ENCODE data around the gene TMPRSS9.
"Not testable (repeated sequence)": the region's sequence is repeated elsewhere in the genome, so short reads cannot be mapped to it uniquely, and the experiment has no call there.

TMPRSS9 gene

DNA sequence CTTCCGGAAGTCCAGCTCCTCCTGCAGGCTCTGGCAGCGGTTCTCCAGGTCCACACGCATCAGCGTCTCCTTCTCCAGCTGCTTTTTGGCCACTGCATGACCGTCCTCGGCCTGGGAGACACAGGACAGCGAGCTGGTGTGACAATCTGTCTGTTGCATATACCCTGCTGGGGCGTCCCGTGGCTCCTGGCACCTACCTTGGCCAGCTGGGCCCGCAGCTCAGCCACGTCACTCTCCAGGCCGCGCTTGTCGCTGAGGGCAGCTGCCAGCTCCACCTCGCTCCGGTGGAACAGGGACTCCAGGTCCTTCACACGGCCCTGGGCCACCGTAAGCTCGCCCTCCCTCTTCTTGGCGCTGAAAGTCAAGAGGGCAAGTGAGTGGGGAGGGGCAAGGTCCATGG, 78.1 kb downstream of the TMPRSS9 start:
- DNase-seq (ENCODE audit: low read depth), result no peak

DNA sequence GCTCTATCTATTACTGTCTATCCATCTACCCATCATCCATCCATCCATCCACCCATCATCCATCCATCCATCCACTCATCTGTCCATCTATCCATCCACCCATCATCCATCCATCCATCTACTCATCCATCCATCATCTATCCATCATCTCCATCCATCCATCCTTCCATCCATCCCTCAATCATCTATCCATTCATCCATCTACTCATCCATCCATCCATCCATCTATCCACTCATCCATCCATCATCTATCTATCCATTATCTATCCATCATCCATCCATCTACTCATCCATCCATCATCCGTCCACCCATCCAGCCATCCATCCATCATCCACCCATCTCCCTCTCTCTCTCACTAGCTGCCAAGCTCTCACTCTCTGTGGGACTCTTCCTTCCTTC, 80.5 kb downstream of the TMPRSS9 start:
- no peak for DNase-seq (ENCODE audit: low read depth)

DNA sequence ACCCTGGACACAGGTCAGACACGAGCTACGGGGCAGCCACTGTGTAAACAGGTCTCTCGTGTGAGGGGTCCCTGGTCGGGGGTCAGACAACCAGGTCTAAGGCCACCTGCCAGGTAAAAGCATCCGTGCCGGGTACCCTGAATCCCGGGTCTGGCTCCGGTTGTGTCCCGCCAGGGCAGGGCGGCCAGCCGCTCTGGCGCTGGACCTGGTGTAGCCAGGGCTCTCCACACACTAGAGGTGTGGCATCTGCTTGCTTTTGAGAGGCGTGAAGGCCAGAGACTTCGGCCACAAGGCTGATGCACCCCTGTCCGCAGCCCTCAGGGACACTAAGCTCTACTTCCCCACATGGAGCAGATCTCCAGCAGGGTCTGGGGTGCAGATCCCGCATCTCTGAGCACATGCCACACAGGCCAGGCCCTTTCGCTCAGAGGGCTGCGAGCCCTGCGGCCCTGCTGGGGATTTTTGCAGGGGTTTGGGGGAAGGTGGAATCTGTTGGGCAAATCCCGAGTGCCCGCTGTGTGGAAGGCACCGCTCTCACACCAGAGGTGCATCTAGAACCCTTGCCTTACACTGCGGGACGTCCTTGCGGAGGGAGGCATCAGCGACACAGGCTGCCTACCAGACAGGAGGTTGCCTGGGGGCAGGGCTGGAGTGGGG, 81.2 kb downstream of the TMPRSS9 start:
- no peak for DNase-seq (ENCODE audit: low read depth)

DNA sequence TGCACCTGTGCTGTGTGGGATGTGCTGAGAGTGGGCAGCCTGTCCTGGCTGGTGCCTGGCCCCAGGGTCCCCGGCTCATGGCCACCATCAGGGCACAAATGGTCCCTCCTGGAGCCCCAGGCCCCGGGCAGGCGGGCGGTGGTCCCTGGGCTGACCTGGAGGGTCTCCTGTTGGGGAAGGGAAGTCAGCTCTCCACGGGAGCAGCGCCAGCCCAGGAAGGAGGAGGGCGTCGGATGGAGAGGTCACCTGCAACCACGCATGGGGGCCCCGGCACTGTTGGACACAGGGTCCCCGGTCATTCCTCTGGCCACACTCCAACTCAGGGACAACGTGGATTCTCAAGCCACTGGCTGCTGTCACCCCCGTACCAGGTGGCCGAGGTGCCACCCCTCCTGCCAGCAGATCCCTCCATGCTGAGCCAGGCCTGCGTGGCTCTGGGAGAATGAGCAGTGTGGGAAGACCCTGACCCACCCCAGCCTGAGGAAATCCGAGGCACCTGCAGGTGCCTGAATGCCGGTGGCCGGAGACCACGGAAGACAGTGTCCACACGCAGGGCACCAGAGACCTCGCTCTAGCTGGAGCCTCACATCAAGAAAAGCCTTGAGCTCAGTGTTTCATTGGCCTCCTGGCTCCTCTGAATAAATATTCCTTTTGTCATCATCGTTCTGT, 83.2 kb downstream of the TMPRSS9 start:
- no peak for DNase-seq (ENCODE audit: low read depth)

DNA sequence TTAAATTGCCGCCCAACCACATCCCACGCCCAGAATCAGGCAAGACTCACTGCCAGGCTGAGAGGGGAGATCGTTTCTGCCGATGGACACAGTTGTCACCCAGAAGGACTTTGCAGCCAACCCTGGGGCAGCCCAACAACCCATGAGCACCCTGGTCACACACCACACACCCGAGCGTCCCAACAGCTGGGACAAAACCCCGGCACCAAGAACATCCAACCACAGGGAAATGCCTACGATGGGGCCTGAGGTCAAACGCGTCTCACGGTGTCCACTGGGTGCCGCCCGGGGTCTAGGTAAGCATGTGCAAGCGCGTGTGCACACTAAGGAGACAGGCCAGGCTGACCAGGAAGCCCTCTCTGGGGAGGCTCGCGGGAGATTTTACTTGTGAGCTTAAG, 83.7 kb downstream of the TMPRSS9 start:
- no peak for DNase-seq (ENCODE audit: low read depth)

DNA sequence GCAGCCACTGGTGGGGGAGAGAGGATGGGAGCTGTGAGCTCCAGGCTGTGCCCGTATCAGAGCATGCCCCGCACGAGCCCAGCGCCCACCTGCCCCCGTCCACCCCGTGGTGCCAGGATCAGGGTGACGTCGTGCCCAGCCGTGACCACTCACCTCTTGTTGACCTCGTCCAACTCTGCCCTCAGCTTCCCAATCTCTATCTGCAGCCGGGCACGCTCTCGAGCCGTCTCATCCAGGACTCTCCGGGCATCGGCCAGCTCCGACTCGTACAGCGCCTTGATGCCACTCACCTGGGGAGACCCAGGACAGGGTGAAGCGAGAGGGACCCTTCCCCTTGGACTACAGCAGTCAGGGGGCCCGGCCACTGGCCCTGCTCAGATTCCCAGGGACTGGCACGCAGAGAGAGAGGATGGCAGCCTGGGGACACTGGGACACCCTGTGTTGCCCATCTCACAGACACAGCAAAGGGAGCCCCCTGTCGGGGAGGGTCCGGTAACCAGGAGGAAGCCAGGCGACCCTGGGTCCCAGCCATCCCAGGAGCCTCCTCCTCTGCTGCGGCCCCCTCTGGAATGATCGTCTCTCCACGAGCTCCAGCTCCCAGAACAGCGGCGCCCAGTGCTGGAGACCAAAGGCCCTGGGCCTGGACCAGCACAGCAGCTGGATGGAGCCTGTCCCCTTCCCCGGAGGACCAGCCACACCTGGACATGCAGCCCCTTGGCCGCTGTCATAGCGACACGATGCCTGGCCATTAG, 84.4 kb downstream of the TMPRSS9 start:
- DNase-seq (ENCODE audit: low read depth), result no peak

DNA sequence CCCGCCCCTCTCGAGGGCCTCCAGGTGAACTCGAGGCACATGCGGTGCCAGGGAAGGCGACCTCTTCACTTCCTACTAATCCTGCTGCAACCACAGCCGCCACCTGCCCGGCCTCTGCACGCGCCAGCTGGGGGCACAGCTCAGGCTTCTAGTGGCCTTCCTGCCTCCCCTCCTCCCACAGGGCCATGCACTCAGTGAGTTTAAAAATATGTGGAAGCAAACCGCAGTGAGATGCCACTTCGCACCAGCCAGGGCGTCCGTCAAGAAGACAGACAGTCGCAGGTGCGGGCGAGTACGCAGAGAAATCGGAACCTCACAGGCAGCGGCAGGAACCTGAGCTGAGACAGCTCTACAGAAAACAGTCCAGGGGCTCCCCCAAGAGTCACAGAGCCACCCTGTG, 86.3 kb downstream of the TMPRSS9 start:
- no peak for DNase-seq (ENCODE audit: low read depth)

DNA sequence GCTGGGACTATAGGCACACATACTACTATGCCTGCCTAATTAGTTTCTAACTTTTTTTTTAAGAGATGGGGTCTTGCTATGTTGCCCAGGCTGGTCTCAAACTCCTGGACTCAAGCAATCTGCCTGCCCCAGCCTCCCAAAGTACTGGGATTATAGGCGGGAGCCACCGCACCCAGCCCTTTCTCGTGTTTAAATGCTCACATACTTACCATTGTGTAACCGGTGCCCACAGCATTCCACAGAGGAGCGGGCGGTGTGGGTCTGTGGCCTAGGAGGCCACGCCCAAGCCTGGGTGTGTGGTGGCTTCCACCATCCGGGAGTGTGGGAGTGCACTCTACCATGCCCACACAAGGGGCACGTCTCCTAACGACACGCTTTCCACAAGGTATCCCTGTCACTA, 89.0 kb downstream of the TMPRSS9 start:
- no peak for DNase-seq (ENCODE audit: low read depth)

DNA sequence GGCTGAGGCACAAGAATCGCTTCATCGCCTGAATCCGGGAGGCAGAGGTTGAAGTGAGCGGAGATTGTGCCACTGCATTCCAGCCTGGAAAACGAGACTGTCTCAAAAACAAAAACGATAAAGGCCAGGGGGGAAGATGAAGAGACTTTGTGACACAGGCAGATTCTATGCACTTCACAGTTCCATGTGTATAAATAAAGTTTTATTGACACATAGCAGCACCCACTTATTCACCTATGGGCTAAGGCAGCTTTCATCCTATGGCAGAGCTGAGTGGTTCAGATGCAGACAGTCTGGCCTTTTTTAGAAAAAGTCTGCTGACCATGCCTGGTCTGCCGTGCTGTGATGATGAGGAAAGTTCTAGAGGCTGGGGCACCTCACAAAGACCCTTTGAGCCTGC, 91.1 kb downstream of the TMPRSS9 start:
- no peak for DNase-seq (ENCODE audit: low read depth)

DNA sequence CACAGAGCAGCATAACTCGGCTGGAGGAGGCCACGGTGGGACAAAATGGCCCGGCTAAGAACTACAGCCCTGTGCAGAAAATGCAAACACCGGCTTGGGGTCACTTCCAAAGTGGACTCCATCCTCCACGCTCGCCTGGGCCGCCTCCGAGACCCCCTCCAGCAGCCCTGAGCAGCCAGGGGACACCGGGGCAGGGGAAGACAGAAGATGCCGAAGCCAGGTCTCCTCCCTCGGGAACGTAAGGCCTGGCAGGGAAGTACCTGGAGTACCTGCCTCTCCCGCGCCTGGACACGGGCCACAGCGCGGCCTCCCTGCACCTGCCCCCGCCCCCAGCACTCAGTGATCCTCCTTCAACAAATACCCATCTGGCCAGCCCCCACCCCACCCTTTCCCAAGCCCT, 91.7 kb downstream of the TMPRSS9 start:
- no peak for DNase-seq (ENCODE audit: low read depth)

DNA sequence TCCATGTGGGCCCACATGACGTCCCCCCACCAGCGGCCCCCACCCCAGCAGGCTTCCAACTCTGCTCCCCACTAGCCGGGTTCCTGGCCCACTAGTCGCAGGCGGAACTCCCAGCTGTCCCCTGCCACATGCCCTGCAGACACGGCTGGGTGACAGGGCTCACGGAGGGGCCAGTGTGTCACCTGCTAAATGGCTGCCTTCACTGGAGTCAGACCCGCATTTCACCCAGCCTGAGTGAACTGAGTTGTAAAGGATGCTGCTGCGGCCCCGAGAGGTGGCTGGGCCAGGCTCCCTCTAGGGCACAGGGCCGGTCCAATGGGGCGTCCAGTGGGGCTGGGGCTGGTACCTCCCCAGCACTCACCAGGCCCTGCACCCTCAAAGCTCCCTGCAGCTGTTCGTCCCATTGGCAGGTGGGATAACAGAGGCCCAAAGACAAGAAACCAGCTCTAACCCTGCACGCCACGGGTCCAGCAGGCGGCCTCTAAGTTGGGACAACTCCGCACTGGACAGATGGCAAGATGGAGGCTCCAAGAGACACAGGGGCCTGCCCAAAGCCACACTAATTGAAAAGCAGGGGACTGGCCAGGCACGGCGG, 93.5 kb downstream of the TMPRSS9 start:
- DNase-seq (ENCODE audit: low read depth), result no peak

DNA sequence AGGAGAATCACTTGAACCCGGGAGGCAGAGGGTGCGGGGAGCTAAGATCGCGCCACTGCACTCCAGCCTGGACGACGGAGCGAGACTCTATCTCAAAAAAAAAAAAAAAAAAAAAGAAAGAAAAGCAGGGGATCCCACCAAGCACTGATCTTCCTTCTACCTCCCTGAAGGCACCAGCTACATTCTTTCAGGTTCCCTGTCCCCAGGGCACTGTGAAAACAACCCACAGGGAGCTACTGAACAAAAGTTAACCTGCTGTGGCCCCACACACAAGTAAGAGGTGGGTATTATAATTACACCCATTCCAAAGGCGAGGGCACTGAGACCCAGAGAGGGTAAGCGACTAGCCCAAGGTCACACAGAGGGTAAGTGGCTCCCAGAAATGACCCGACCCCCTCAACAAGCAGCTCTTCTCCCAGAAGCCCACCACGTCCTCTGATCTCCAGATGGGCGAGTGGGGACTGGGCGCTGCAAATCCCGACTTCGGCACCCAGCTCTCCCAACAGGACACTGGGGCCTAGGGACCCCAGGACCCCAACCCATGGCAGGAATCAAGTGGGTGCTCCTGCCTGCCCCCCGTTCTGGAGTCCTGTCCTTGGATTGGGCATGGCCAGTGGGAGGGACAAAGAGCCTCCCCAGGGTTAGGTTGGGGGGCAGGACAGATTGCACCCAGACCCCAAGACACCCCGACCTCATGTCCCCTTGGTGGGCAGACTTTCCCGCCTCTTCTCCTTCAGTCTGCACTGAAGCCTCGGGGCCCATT, 94.3 kb downstream of the TMPRSS9 start:
- DNase-seq (ENCODE audit: low read depth), result no peak

DNA sequence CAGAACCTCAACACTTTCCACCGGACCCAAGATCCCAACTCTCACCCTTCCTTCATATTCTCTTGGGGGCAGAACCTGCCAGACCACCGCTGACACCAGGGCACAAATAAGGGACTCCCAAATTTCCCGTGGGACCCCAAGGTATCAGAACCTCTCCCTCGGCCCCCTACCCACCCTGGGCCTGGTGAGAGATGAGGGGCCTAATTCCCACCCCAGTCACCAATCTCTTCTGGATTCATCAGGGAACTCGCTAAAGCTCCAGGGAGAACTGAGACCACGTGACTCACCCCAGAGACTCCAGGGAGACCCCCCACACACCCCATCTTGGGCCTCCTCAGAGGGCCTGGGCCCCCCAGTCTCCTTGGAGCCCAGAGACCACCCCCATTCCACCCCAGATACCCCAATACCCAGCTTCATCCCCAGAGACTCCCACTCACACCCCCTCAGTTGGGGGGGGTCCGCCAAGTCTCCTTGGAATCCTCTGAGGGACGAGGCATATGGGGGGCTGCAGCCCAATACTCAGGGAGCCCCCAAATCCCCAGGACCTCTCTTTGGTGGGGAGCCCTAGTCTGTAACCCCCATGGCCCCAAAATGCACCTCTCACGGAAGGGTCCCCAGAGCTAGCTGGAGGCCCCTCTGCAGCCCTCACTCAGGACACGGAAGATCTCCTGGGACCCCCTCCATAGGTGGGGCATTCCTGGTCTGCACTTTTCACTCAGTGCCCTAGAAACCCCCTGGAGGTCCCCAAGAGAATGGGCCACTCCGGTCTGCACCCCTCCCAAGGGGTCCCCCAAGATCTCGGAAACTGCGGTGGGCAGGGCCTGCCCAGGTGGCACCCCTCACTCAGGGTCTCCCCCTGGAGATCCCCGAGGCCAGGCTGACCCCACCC, 95.1 kb downstream of the TMPRSS9 start:
- no peak for DNase-seq (ENCODE audit: low read depth)

DNA sequence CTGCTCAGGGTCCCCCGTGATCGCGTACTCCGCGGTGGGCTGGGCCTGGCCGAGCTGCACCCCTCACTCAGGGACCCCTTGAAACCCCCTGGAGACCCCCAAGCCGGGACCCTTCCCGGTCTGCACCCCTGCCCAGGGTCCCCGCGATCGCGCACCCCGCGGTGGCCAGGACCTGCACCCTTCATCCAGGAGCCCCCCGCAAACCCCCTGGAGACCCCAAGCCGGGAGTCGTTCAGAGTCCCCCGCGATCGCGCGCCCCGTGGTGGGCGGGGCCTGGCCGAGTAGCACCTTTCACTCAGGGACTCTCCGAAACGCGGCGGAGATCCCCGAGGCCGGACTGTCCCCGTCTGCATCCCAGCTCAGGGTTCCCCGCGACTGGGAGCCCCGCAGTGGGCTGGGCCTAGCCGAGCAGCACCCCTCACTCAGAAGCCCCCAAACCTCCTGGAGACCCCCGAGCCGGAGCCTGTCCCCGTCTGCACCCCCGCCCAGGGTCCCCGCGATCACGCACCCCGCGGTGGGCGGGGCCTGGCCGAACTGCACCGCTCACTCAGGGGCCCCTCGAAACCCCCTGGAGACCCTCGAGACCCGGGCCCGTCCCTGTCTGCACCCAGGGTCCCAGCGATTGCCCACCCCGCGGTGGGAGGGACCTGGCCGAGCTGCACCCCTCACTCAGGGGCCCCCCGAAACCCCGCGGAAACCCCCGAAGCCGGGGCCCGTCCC, 95.9 kb downstream of the TMPRSS9 start:
- no peak for DNase-seq (ENCODE audit: low read depth)

DNA sequence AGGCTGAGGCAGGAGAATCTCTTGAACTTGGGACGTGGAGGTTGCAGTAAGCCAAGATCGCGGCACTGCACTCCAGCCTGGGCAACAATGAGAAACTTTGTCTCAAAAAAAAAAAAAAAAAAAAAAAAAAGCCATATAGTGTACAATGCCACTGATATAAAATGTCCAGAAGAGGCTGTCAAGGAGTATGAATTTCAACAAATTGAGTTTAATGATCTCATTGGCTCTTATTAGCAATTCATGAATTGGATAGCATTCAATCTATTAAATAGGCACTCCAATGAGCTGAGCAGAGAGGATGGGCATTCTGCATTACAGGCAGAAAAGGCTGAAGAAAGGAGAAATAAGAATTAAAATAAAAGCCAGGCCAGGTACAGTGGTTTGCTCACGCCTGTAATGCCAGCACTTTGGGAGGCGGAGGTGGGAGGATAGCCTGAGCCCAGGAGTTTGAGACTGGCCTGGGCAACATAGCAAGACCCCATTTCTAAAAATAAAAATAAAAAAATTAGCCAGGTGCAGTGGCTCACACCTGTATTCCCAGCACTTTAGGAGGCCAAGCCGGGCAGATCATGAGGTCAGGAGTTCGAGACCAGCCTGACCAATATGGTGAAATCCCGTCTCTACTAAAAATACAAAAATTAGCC, 97.5 kb downstream of the TMPRSS9 start:
- DNase-seq (ENCODE audit: low read depth), result no peak

DNA sequence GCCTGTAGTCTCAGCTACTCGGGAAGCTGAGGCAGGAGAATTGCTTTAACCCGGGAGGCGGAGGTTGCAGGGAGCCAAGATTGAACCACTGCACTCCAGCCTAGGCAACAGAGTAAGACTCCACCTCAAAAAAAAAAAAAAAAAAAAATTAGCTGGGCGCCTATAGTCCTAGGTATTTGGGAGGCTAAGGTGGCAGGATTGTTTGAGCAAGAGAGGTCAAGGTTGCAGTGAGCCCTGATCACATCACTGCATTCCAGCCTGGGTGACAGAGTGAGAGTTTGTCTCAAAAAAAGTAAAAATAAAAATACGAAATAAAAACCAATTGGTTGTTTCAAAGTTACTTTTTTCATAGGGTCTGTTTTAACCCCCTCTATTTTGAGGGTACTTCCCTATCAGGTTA, 98.0 kb downstream of the TMPRSS9 start:
- no peak for DNase-seq (ENCODE audit: low read depth)

DNA sequence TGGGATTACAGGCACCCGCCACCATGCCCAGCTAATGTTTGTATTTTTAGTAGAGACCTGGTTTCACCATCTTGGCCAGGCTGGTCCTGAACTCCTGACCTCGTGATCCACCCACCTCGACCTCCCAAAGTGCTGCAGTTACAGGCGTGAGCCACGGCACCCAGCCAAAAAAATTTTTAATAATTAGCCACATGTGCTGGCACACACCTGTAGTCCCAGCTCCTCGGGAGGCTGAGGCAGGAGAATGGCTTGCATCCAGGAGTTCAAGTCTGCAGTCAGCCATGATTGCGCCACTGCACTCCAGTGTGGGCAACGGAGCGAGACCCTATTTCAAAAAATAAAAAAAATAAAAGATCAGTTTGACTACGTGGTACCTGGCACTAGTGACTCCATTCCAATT, 98.7 kb downstream of the TMPRSS9 start:
- not testable (repeated sequence) for DNase-seq (ENCODE audit: low read depth)

DNA sequence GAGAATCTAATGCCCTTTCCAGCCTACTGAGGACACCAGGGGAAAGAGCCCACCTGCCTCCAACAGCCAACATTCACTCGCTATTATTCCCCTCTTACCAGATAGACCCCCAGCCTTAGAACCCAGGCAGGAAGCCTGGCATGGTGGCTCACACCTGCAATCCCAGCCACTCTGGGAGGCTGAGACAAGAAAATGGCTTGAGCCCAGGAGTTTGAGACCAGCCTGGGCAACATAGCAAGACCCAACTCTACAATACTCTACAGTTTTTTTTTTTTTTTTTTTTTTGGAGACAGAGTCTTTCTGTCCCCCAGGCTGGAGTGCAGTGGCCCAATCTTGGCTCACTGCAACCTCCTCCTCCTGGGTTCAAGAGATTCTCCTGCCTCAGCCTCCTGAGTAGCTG, 100.2 kb downstream of the TMPRSS9 start:
- no peak for DNase-seq (ENCODE audit: low read depth)

DNA sequence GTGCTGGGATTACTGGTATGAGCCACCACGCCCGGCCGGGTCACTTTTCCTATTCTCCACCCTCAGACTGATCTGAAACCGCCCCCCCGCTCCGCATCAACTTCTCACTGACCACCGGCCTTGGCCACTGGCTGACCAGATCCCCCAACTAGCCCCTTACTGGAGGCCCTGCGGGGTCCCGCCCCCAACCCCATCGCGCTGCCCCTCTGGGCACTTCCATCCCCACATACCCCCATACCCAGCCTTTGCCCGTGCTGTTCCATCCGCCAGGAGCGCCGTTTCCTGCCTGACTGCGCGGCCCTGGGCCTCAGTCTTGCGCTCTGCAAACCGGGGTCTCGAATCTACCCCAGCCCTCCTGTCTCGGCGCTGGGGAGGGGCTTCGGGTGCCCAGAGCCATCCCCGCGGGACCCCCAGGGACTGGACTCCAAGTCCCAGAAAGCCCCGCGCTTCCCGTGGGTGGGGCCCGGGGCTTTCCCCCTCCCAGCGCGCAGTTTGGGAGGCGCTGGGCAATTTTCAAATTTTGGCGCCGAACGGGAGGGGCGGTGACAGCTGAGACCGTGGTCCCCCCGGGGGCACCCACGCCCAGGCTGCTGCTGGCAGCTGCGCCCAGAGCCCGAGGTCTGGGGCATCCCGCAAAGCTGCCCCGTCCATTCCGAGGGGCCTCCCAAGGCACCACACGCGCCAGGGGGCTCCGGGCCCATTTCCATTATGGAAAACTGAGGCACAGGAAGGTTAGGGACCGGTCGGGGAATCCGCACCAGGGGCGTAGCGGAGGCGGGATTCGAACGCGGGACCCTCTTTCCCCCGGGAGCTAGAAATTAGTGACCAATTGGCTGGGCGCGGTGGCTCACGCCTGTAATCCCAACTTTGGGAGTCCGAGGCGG, 101.9 kb downstream of the TMPRSS9 start:
- DNase-seq (ENCODE audit: low read depth), result no peak

All from fibroblast of the conjunctiva (primary cell).